IPS DF 6.9 (cell line): ENCODE results near the gene CLSTN1.

Source experiments
- DNase-seq: peaks from one replicate; pipeline ENCODE4 v3.0.0-alpha.2; 2013; ENCODE audit warnings: low read depth, low spot score
- H3K27ac ChIP-seq: one replicate; pipeline ENCODE4 v1.5.1; 2013; ENCODE audit warnings: low read length, control low read depth
- H3K27me3 ChIP-seq: 2 replicates; pipeline ENCODE4 v1.6.1; 2013; ENCODE audit warnings: mild to moderate bottlenecking, low read length; ENCODE audit not compliant: control insufficient read depth, insufficient read depth
- H3K36me3 ChIP-seq: 2 replicates; pipeline ENCODE4 v1.6.1; 2013; ENCODE audit warnings: low read length; ENCODE audit not compliant: control insufficient read depth, insufficient read depth
- H3K4me1 ChIP-seq: 2 replicates; pipeline ENCODE4 v1.6.1; 2013; ENCODE audit warnings: low read length; ENCODE audit not compliant: control insufficient read depth, insufficient read depth
- H3K4me3 ChIP-seq: 2 replicates; pipeline ENCODE4 v1.5.1; 2013; ENCODE audit warnings: mild to moderate bottlenecking, low read length
- H3K9me3 ChIP-seq: 2 replicates; pipeline ENCODE4 v1.6.1; 2013; ENCODE audit warnings: low read length, inconsistent platforms; ENCODE audit not compliant: control insufficient read depth, insufficient read depth
- WGBS: extraction: QIAGEN DNeasy Blood & Tissue Kit; methylation state at CpG from one replicate; pipeline ENCODE4 v1.1.7; 2013; ENCODE audit warnings: mixed read lengths, missing lambda C conversion rate; ENCODE audit not compliant: insufficient read length, insufficient coverage; 5-methylcytosine and 5-hydroxymethylcytosine counted together

The CLSTN1 gene

DNA sequence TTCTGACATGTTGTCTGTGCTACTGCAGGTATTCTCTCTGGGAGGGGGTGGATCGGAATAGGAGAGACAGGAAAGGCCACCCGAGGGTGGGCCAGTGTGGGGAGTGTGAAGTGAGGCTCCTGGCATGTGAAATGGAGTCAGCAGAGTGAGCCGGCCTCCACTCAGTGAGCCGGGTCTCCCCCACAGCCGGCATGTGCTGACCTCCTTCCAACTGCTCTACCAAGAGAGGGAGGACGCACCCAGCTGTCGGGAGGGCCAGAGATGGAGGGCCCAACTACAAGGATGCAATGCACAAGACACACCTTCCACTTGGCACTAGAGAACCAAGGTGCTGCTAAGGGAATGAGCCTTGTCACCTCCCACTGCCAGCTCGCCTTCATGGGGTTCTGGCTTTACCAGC lies 28.2 kb upstream of the CLSTN1 start:
- Histone ChIP-seq H3K27ac (no peak overlapping the region), H3K4me1 (peaks cover 2% of the 10 kb centered on the region)
- WGBS: no CpG with 5 or more reads among the region's 8 CpGs

DNA sequence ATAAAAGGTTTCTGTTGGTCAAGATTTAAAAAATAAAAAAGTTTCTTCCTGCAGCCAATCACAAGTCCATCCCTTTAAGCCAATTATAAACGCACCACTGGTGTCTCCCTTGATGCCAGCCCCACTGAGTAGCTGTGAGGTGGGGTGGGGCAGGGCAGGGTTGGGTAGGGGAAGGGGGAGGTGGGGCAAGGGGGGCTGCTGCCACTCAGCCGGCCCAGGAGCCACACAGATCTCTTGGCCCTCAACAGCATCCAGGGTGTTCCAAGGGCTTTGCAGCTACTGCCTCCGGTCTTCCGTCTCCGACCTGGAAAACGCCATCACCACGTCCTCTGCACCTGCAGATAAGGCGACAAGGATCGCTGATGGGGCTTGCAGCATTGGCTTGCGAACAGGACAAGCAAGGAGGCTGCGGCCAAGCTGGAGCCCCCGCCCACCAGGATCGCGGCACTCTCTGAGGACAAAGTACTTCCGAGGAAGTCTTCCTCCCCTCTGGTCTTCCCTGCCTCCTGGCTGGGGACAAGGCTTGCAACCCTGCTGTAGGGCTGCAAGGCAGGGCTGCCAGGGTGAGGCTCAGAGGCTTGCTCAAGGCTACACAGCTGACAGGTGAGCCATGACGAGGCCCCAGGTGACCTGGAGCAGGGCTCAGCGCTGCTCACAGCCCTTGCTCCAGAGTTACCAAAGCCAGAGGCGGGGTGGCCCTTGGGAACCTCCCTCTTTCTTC lies 26.8 kb upstream of the CLSTN1 start:
- Histone ChIP-seq H3K4me1 (peaks cover 7% of the 10 kb centered on the region), H3K4me3 (no peak overlapping the region), H3K9me3 (no peaks in the 10 kb centered on the region), H3K36me3 (no peaks in the 10 kb centered on the region), H3K27me3 (no peaks in the 10 kb centered on the region), H3K27ac (no peak overlapping the region)
- no peak for DNase-seq
- WGBS: no CpG with 5 or more reads among the region's 18 CpGs

More for the DNA sequence above, 28.2 kb upstream of the CLSTN1 start:
- no peak for DNase-seq
- no peak overlapping the region; the same call in 1 of the 2 replicates for H3K4me3 ChIP-seq
- no peaks in the 10 kb centered on the region for H3K27me3 ChIP-seq
- no peaks in the 10 kb centered on the region for H3K36me3 ChIP-seq
- no peaks in the 10 kb centered on the region for H3K9me3 ChIP-seq

DNA sequence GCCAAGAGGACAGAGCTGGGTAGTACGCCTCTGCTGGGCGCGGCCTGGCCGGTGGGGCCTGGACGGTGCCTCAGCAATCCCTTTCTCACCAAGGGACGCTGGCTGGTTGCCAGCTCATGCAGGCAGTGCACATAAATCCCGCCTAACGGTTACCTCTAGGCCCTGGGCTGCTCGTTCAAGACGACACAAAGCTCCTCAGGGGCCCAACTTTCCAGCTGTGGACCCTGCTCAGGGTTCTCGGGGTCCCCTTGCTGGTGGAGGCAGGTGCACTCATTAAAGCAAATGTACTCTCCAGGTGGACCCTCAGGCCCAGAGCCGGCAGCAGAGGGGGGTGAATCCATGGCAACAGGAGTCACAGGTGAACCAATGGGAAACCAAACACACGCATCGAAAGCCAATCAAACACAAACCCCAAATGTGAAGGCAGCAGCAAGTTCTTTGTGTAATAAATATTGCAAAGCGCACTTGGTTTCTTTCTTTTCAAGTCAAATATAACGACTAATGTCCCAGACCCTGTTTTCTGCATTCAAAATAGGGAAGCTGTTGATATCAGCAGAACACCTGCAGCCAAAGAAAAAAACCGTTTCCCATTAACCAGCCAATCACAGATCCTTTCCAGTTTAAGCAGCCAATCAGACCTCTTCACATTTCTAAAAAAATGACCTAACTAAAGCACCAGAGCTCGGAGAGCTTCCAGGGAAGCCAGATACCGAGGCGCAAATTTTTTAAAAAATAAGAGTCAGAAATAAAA lies 26.1 kb upstream of the CLSTN1 start:
- no CpG with 5 or more reads among the region's 20 CpGs for WGBS
- Histone ChIP-seq H3K27me3 (no peaks in the 10 kb centered on the region), H3K27ac (no peak overlapping the region), H3K4me1 (peaks cover 7% of the 10 kb centered on the region), H3K36me3 (no peaks in the 10 kb centered on the region), H3K4me3 (no peak overlapping the region), H3K9me3 (no peaks in the 10 kb centered on the region)
- DNase-seq: no peak

DNA sequence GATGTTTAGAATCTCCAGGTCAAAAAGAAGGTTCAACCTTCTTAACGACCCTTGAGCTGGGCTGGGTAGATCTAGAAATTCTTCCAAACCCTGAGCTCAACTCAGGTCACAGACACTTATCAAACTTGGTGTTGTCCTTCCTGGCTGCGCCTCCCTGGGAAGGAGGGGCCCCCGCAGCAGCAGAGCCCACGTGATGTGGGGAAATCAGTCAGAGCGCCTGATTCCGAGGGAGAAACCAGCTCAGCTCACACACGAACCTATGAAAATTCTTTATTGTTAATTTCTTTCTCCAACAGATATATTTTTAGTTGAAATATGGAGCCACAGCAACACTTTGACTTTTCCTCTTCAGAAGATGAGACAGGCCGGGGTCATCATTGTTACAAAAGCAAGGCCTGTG lies 24.3 kb upstream of the CLSTN1 start:
- no peaks in the 10 kb centered on the region for H3K27me3 ChIP-seq

DNA sequence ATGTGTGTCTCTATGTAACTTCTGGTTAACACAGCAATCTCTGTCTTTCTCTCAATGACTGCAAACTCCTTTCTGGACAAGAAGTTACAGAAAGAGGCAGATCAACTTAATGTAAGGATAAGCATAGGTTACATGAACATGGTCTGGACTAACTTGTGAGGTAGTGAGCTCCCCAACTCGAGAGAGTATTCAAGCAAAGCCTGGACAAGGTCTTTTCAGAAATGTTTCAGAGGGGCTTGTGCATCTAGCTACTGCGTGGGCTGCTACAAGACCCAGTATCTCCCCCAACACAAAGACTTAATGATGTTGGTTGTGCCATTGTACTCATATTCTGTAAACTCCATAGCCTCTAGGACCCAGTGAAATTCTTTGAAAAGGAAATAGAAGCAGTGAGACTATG lies 23.5 kb upstream of the CLSTN1 start:
- no peaks in the 10 kb centered on the region for H3K9me3 ChIP-seq
- no peaks in the 10 kb centered on the region for H3K36me3 ChIP-seq
- H3K27ac ChIP-seq: no peak overlapping the region
- no CpG with 5 or more reads among the region's 2 CpGs for WGBS
- no peak for DNase-seq
- no peak overlapping the region for H3K4me3 ChIP-seq
- peaks cover 7% of the 10 kb centered on the region for H3K4me1 ChIP-seq
- H3K27me3 ChIP-seq: no peaks in the 10 kb centered on the region

More for the DNA sequence above, 24.3 kb upstream of the CLSTN1 start:
- Histone ChIP-seq H3K36me3 (no peaks in the 10 kb centered on the region), H3K4me3 (no peak overlapping the region), H3K27ac (no peak overlapping the region), H3K4me1 (peaks cover 7% of the 10 kb centered on the region), H3K9me3 (no peaks in the 10 kb centered on the region)
- DNase-seq: no peak
- no CpG with 5 or more reads among the region's 8 CpGs for WGBS

DNA sequence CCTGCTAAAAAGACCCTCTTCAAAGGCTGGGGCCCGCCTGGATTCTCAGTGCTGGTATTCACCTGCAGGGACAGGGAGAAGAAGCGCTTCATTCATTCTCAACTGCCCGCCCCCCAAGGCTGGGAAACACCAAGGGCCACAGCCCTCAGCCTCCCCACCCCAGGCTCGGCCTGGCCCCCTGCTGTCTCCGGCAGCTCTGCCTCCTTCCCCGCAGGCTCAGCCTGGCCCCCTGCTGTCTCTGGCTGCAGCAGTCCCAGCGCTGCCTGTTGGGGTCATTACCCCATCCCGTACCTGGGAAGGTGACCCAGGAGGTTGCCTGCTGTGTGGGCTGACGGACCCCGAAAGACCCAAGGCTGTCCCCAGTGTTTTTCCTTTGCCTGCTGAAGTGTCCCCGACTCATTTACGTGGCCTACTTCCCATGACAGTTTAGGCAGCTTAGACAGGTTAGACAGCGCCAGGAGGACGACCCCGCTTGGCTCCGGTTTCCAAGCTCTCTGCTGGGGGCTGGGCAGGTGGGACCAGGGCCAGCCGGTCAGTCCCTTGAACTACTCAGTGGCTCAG lies 22.9 kb upstream of the CLSTN1 start:
- Histone ChIP-seq H3K27ac (no peak overlapping the region), H3K36me3 (no peaks in the 10 kb centered on the region), H3K4me3 (no peak overlapping the region), H3K9me3 (no peaks in the 10 kb centered on the region), H3K4me1 (peaks cover 7% of the 10 kb centered on the region), H3K27me3 (no peaks in the 10 kb centered on the region)
- no CpG with 5 or more reads among the region's 17 CpGs for WGBS
- DNase-seq: no peak

DNA sequence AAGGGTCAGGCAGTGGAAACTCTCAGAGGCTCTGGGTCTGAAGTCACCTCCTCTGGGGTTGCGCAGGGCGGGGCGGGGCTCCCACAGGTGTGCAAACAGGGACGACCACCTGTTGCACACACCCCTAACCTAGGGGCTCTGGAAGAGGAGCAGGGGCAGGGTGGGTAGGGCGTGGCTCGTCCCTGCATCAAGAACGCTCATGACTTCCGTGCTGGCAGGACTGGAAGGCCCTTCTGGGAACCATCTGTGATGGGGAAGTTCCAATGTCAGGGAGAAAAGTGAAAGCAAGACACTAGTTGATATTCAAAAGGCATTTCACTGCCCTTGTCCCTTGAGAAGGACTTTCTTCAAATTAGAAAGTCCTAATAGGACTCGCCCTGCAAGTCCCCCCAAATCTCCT lies 22.1 kb upstream of the CLSTN1 start:
- Histone ChIP-seq H3K4me1 (peaks cover 7% of the 10 kb centered on the region), H3K4me3 (no peak overlapping the region), H3K27ac (no peak overlapping the region), H3K27me3 (no peaks in the 10 kb centered on the region), H3K9me3 (no peaks in the 10 kb centered on the region), H3K36me3 (no peaks in the 10 kb centered on the region)
- no CpG with 5 or more reads among the region's 9 CpGs for WGBS
- DNase-seq: no peak

DNA sequence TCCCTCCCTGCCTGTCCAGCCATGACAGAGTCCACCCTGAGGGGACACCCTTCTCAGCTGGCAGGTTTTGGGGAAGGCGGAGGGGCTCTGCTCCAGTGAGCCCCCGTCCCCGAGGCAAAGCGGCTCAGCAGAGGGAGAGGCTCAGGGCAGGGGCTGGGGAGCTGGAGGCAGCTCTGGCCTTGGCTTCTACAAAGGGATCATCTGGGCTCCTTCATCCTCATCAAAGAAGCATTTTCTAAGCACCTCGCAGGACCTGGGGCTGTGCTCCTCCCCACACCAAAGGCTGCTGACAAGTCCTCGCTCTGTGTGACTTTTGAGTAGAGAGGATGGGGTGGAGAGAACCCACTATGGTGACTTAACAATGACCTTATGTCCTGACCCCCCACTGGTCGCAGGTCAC lies 21.0 kb upstream of the CLSTN1 start:
- H3K4me3 ChIP-seq: no peak overlapping the region
- WGBS: no CpG with 5 or more reads among the region's 7 CpGs
- DNase-seq: no peak
- H3K27ac ChIP-seq: no peak overlapping the region
- peaks cover 5% of the 10 kb centered on the region; the same call in 1 of the 2 replicates for H3K4me1 ChIP-seq
- no peaks in the 10 kb centered on the region for H3K9me3 ChIP-seq
- no peaks in the 10 kb centered on the region for H3K27me3 ChIP-seq
- no peaks in the 10 kb centered on the region for H3K36me3 ChIP-seq

DNA sequence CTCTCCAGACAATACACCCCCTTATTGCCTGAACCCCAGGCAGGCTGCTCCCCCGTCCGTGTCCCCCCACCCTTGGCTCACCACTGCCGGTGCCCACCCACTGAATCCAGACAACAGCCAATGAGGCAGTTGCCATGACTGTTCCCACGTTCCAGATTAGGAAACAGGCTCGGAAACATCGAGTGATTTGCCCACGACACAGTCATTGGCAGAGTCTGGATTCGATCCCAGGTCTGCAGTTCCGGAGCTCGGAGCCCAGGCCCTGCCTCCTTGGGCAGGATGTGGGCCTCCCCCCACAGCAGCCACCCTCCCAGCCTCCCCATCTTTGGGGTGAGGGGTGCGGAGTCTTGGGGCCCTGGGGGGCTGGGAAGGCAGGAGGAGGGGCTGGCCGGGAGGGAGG lies 20.3 kb upstream of the CLSTN1 start:
- Histone ChIP-seq H3K4me1 (peaks cover 5% of the 10 kb centered on the region; the same call in 1 of the 2 replicates), H3K4me3 (no peak overlapping the region), H3K27ac (no peak overlapping the region), H3K9me3 (no peaks in the 10 kb centered on the region), H3K36me3 (no peaks in the 10 kb centered on the region), H3K27me3 (no peaks in the 10 kb centered on the region)
- WGBS: no CpG with 5 or more reads among the region's 12 CpGs
- DNase-seq: no peak

DNA sequence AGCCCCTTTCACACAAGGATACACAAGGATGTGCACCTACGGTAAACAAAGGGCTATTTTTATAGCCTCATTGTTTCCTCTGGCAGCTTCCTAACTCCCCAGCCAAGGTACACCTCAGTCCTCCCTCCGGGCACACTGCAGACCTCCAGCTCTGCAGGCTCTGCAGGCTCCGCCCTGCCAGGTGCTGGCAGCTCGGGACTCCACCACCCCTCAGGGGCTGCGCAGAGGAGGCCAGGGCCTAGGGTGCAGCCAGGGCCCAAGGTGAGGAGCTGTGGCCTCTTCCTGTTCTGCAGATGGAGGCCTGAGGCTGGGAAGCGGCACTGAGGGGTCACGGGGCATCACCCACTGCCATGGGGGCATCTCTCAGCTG lies 19.8 kb upstream of the CLSTN1 start:
- Histone ChIP-seq H3K9me3 (no peaks in the 10 kb centered on the region), H3K36me3 (no peaks in the 10 kb centered on the region), H3K4me1 (peaks cover 5% of the 10 kb centered on the region; the same call in 1 of the 2 replicates), H3K27me3 (no peaks in the 10 kb centered on the region), H3K4me3 (no peak overlapping the region), H3K27ac (no peak overlapping the region)
- no peak for DNase-seq
- WGBS: no CpG with 5 or more reads among the region's 7 CpGs
